Uterus (tissue), 2 donors: ENCODE data around the gene MBNL1.

ENCODE experiments used
- CTCF ChIP-seq, 4 experiments: fragments of 200-600 bp in 2 of 4; fragments of 450-650 bp in 2 of 4; sonication (generic) in 2 of 4; IDR thresholded peaks; one replicate each; pipeline ENCODE4 v1.5.1; 2016 to 2019; ENCODE audit warnings: antibody characterized with exemption in 4 of 4, mild to moderate bottlenecking in 2 of 4, moderate library complexity in 1 of 4
- POLR2A ChIP-seq, 2 donors: fragments of 450-650 bp; IDR thresholded peaks; one replicate each; pipeline ENCODE4 v1.6.1; 2016; ENCODE audit warnings: antibody characterized with exemption in 2 of 2, mild to moderate bottlenecking in 1 of 2, moderate library complexity in 1 of 2

DNA sequence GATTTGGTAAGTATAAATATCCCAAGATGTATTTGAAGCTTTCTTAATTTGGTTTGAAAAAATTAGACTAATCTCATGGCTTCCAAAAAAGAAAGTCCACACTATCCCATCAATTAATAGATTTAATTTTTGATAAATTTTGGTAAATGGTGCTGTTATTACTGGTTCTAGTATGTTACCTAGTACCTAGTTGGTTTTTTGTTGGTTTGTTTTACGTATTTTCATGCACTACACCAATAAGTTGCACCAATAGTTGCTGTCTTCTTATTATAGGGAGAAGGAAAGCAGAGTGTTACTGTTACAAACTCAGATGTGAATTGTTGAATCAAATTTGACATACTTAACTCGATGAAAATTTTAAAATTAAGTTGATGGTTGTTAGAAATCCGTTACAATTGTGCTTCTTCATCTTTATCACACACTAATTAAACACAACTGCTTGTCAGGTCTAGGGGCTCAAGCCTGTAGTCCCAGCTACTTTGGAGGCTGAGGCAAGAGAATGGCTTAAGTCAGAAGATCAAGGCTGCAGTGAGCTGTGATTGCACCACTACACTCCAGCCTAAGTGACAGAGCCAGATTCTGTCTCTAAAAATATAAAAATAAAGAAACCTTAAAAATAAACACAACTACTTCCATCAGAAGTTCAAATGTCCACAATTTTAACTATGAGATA, 23.1 kb upstream of the MBNL1 start:
- TF ChIP-seq CTCF (IDR thresholded peaks at IDR 0.05) (no peak), POLR2A (IDR thresholded peaks at IDR 0.05) (no peak)
